ENCODE data around the gene CGB1. TPM values are rescaled to one million over a fixed set of nuclear protein-coding genes. Genes with fewer than 3 reads are reported as not detected.

CGB1 gene
- total and polyA plus RNA-seq, 9 of the 15 experiments (the other 6 are each of a cell fraction or from before 2014, with no cell fraction given), result not detected

DNA sequence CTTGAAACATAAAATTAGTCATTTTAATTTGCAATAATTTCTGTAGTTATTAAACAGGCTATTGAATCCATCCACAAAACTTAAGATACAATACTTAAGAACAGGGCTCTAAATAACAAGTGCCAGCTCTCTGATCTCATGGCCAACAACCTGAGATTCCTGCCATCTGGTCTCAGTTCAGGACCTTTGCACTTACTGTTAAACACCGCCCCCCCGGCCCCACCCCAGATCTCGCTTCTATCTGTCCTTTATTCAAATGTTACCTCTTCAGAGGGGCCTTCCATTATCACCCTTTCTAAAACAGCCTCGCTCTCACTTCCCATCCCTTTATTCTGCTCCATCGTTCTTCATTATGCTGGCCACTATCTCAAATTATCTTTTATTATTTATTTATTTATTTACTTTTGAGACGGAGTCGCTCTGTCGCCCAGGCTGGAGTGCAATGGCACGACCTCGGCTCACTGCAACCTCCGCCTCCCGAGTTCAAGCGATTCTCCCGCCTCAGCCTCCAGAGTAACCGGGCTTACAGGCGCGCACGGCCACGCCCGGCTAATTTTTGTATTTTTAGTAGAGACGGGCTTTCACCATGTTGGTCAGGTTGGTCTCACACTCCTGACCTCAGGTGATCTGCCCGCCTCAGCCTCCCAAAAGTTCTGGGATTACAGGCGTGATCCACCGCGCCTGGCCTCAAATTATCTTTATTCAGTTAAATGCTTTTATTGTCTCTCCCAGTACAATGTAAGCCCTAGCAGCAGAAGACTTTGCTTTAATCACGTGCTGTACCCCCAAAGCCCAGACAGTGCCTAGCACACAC lies 47.7 kb upstream of the CGB1 start (continued):
- no peak for TF ChIP-seq HDGF (IDR thresholded peaks at IDR 0.05)
- TF ChIP-seq NFATC3 (IDR thresholded peaks at IDR 0.05), result no peak
- TF ChIP-seq PHF20 (IDR thresholded peaks at IDR 0.05; ENCODE audit: partially characterized antibody), result no peak
- peak; percentile 22; the same call in 1 of the 2 replicates for TF ChIP-seq NR2C1 (IDR thresholded peaks at IDR 0.05)
- TF ChIP-seq NR2C1 (tag; IDR thresholded peaks at IDR 0.05), result 0 out of 2 replicates have a peak, but pooled peaks have one; percentile 7
- TF ChIP-seq ZNF586 (CRISPR knock-in tag; conservative IDR thresholded peaks at IDR 0.05), result 0 out of 2 replicates have a peak, but pooled peaks have one; percentile 5
- no peak for TF ChIP-seq ZFP30 (CRISPR knock-in tag; IDR thresholded peaks at IDR 0.05; ENCODE audit: borderline replicate concordance)
- TF ChIP-seq POLR2A (conservative IDR thresholded peaks at IDR 0.05), result no peak
- 0 out of 2 replicates have a peak, but pooled peaks have one; percentile 13 for TF ChIP-seq ZNF175 (CRISPR knock-in tag; IDR thresholded peaks at IDR 0.05; ENCODE audit: low read depth)
- TF ChIP-seq, protein P1, sequence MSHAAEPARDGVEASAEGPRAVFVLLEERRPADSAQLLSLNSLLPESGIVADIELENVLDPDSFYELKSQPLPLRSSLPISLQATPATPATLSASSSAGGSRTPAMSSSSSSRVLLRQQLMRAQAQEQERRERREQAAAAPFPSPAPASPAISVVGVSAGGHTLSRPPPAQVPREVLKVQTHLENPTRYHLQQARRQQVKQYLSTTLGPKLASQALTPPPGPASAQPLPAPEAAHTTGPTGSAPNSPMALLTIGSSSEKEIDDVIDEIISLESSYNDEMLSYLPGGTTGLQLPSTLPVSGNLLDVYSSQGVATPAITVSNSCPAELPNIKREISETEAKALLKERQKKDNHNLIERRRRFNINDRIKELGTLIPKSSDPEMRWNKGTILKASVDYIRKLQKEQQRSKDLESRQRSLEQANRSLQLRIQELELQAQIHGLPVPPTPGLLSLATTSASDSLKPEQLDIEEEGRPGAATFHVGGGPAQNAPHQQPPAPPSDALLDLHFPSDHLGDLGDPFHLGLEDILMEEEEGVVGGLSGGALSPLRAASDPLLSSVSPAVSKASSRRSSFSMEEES (CRISPR knock-in tag; IDR thresholded peaks at IDR 0.05), result peak; percentile 67
- no peak for TF ChIP-seq ZNF3 (CRISPR knock-in tag; IDR thresholded peaks at IDR 0.05)
- TF ChIP-seq KDM4B (IDR thresholded peaks at IDR 0.05; ENCODE audit: borderline replicate concordance in 2 of 2, low read depth in 1 of 2), result no peak
- TF ChIP-seq, protein P2, sequence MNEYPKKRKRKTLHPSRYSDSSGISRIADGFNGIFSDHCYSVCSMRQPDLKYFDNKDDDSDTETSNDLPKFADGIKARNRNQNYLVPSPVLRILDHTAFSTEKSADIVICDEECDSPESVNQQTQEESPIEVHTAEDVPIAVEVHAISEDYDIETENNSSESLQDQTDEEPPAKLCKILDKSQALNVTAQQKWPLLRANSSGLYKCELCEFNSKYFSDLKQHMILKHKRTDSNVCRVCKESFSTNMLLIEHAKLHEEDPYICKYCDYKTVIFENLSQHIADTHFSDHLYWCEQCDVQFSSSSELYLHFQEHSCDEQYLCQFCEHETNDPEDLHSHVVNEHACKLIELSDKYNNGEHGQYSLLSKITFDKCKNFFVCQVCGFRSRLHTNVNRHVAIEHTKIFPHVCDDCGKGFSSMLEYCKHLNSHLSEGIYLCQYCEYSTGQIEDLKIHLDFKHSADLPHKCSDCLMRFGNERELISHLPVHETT (CRISPR knock-in tag; conservative IDR thresholded peaks at IDR 0.05 in 1 of 2, IDR thresholded peaks at IDR 0.05 in 1 of 2), result no peak
- no peak for TF ChIP-seq NR2C2 (CRISPR knock-in tag; IDR thresholded peaks at IDR 0.05)
- no peak for TF ChIP-seq NR2C2 (tag; IDR thresholded peaks at IDR 0.05)
- no peak for TF ChIP-seq TCF7 (IDR thresholded peaks at IDR 0.05; ENCODE audit: borderline replicate concordance)
- no peak for TF ChIP-seq RBM39 (optimal IDR thresholded peaks at IDR 0.05; ENCODE audit: low read depth, low read length)
- TF ChIP-seq SRSF9 (IDR thresholded peaks at IDR 0.05; ENCODE audit: borderline replicate concordance, low read depth, low read length), result no peak
- no peak for TF ChIP-seq CSDE1 (IDR thresholded peaks at IDR 0.05)
- TF ChIP-seq, protein P3, sequence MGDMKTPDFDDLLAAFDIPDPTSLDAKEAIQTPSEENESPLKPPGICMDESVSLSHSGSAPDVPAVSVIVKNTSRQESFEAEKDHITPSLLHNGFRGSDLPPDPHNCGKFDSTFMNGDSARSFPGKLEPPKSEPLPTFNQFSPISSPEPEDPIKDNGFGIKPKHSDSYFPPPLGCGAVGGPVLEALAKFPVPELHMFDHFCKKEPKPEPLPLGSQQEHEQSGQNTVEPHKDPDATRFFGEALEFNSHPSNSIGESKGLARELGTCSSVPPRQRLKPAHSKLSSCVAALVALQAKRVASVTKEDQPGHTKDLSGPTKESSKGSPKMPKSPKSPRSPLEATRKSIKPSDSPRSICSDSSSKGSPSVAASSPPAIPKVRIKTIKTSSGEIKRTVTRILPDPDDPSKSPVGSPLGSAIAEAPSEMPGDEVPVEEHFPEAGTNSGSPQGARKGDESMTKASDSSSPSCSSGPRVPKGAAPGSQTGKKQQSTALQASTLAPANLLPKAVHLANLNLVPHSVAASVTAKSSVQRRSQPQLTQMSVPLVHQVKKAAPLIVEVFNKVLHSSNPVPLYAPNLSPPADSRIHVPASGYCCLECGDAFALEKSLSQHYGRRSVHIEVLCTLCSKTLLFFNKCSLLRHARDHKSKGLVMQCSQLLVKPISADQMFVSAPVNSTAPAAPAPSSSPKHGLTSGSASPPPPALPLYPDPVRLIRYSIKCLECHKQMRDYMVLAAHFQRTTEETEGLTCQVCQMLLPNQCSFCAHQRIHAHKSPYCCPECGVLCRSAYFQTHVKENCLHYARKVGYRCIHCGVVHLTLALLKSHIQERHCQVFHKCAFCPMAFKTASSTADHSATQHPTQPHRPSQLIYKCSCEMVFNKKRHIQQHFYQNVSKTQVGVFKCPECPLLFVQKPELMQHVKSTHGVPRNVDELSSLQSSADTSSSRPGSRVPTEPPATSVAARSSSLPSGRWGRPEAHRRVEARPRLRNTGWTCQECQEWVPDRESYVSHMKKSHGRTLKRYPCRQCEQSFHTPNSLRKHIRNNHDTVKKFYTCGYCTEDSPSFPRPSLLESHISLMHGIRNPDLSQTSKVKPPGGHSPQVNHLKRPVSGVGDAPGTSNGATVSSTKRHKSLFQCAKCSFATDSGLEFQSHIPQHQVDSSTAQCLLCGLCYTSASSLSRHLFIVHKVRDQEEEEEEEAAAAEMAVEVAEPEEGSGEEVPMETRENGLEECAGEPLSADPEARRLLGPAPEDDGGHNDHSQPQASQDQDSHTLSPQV (IDR thresholded peaks at IDR 0.05), result peak; percentile 79
- no peak for TF ChIP-seq XRCC3 (IDR thresholded peaks at IDR 0.05)
- TF ChIP-seq ZKSCAN8 (CRISPR knock-in tag; IDR thresholded peaks at IDR 0.05), result no peak
- TF ChIP-seq MTA1 (IDR thresholded peaks at IDR 0.05; ENCODE audit: borderline replicate concordance), result no peak; the same call in none of the 2 replicates

Data from K562 (cell line).